Endothelial cell of umbilical vein (primary cell): ENCODE measurements around the gene IFI27. TPM values are rescaled to one million over a fixed set of nuclear protein-coding genes. Genes with fewer than 3 reads are reported as not detected.

ENCODE experiments used
- BruUV-seq: library from RNA; stranded (reverse); fragments of 400-500 nt; replicated peaks from 2 replicates; lab custom pipeline; 2021; lab: Mats Ljungman, UMichigan
- CTCF ChIA-PET: fragments of 300-600, 350-600 bp; sonication (Branson Sonifier 250); formaldehyde crosslinking; loops from one replicate; lab custom pipeline; 2021; ENCODE audit warnings: antibody characterized with exemption, inconsistent platforms; lab: Charles Lee
- POLR2A ChIA-PET: fragments of 300-600, 350-600 bp; sonication (Branson Sonifier 250); formaldehyde crosslinking; loops from one replicate; lab custom pipeline; 2021; ENCODE audit warnings: antibody characterized with exemption, inconsistent platforms; lab: Charles Lee
- DNase-seq: peaks from one replicate; pipeline ENCODE4 v3.0.0-alpha.2; 2011; ENCODE audit warnings: low read depth, low spot score
- FAIRE-seq: peaks from 2 replicates; lab custom pipeline; 2011; peaks lifted over from hg19 to GRCh38; lab: Jason Lieb, UNC
- H2AFZ ChIP-seq: 2 replicates; pipeline ENCODE4 v1.6.0; 2012; ENCODE audit warnings: low read depth, low read length, control low read depth, inconsistent platforms
- H3K27ac ChIP-seq: 2 replicates; pipeline ENCODE4 v1.5.1; 2011; ENCODE audit warnings: low read depth, mild to moderate bottlenecking, control low read depth, low read length, moderate library complexity; ENCODE audit not compliant: insufficient read depth
- H3K27me3 ChIP-seq, 2 experiments: 2 replicates each; pipeline versions ENCODE4 v1.6.0 to v1.6.1; 2011; ENCODE audit warnings: low read length in 2 of 2, mixed read lengths in 1 of 2; ENCODE audit not compliant: control insufficient read depth in 2 of 2, insufficient read depth in 2 of 2
- H3K36me3 ChIP-seq, 2 experiments: 2 replicates in 1 of 2; 3 replicates in 1 of 2; pipeline ENCODE4 v1.5.1; 2011; ENCODE audit warnings: low read length in 2 of 2, mild to moderate bottlenecking in 1 of 2, moderate library complexity in 1 of 2; ENCODE audit not compliant: control insufficient read depth in 2 of 2, insufficient read depth in 2 of 2; ENCODE audit errors: extremely low read depth in 1 of 2
- H3K4me1 ChIP-seq: 3 replicates; pipeline ENCODE4 v1.5.1; 2011; ENCODE audit warnings: mild to moderate bottlenecking, low read length; ENCODE audit not compliant: control insufficient read depth, insufficient read depth; ENCODE audit errors: extremely low read depth
- H3K4me2 ChIP-seq: 2 replicates; pipeline ENCODE4 v1.6.1; 2011; ENCODE audit warnings: low read length, control low read depth, mixed read lengths; ENCODE audit not compliant: insufficient read depth
- H3K4me3 ChIP-seq, 3 experiments: fragments of 200-600 bp in 1 of 3; sonication (generic), shearing (Covaris generic) in 1 of 3; replicated peaks in 1 of 3; 2 replicates each; pipeline ENCODE4 v1.5.1; 2011 to 2016; ENCODE audit warnings: control low read depth in 3 of 3, low read length in 3 of 3, mild to moderate bottlenecking in 2 of 3, inconsistent platforms in 1 of 3, low read depth in 1 of 3, moderate library complexity in 1 of 3; ENCODE audit not compliant: insufficient read depth in 1 of 3
- H3K79me2 ChIP-seq: 2 replicates; pipeline ENCODE4 v1.6.0; 2012; ENCODE audit warnings: low read length, inconsistent platforms; ENCODE audit not compliant: control insufficient read depth, insufficient read depth
- H3K9ac ChIP-seq: replicated peaks from 2 replicates; pipeline ENCODE3; 2011; ENCODE audit warnings: low read length, control low read depth; ENCODE audit not compliant: insufficient read depth; ENCODE audit errors: extremely low read depth
- H3K9me1 ChIP-seq: replicated peaks from 3 replicates; pipeline ENCODE4 v1.6.0; 2011; ENCODE audit warnings: mild to moderate bottlenecking, low read length; ENCODE audit not compliant: control insufficient read depth, insufficient read depth; ENCODE audit errors: extremely low read depth
- H3K9me3 ChIP-seq: replicated peaks from 2 replicates; pipeline ENCODE4 v1.5.1; 2012; ENCODE audit warnings: low read length, inconsistent platforms; ENCODE audit not compliant: control insufficient read depth, insufficient read depth
- H4K20me1 ChIP-seq: replicated peaks from 2 replicates; pipeline ENCODE3; 2011; ENCODE audit warnings: mild to moderate bottlenecking, low read length; ENCODE audit not compliant: control insufficient read depth, insufficient read depth; ENCODE audit errors: extremely low read depth
- EZH2 ChIP-seq: IDR thresholded peaks from 2 replicates; pipeline ENCODE4 v1.6.1; 2012; ENCODE audit warnings: borderline replicate concordance, low read depth, mild to moderate bottlenecking, moderate library complexity, low read length, inconsistent platforms; ENCODE audit not compliant: severe bottlenecking
- FOS ChIP-seq: IDR thresholded peaks from 2 replicates; pipeline ENCODE4 v1.6.1; 2011; ENCODE audit warnings: mild to moderate bottlenecking, low read length, moderate library complexity, borderline replicate concordance; ENCODE audit not compliant: insufficient read depth
- GATA2 ChIP-seq: IDR thresholded peaks from 2 replicates; pipeline ENCODE4 v1.7.0; 2011; ENCODE audit warnings: low read depth, mild to moderate bottlenecking, moderate library complexity, mixed read lengths, low read length; ENCODE audit not compliant: insufficient read length, insufficient read depth
- JUN ChIP-seq: IDR thresholded peaks from 2 replicates; pipeline ENCODE4 v1.6.1; 2011; ENCODE audit warnings: borderline replicate concordance, low read depth; ENCODE audit not compliant: insufficient read length, insufficient read depth
- MYC ChIP-seq: IDR thresholded peaks from one replicate; pipeline ENCODE4 v1.6.1; 2011; ENCODE audit warnings: mild to moderate bottlenecking, low read depth, low read length
- POLR2A ChIP-seq: IDR thresholded peaks from 2 replicates; pipeline ENCODE4 v1.6.1; 2012; ENCODE audit warnings: low read depth, mild to moderate bottlenecking, control low read depth, low read length
- POLR2AphosphoS5 ChIP-seq: IDR thresholded peaks from 2 replicates; pipeline ENCODE4 v1.6.1; 2012; ENCODE audit warnings: low read depth, mild to moderate bottlenecking, control low read depth, low read length, moderate library complexity; ENCODE audit not compliant: insufficient read depth
- dilution Hi-C: fragments of 300-500 bp; cut with MboI; formaldehyde crosslinking; loops from one replicate; pipeline ENCODE4 v1.15.0; 2019; ENCODE audit warnings: low sequenced_read_pairs; ENCODE audit not compliant: extremely low pct_ligation_motif_present
- intact Hi-C: fragments of 100-400 bp; cut with micrococcal nuclease; formaldehyde crosslinking; loops from one replicate; pipeline ENCODE4 v1.10.0; 2022
- polyA plus RNA-seq, 4 experiments: library from polyadenylated mRNA; depleted of rRNA in 3 of 4; stranded (reverse) in 3 of 4; unstranded in 1 of 4; fragments of >200 nt; gene quantifications; 2 replicates each; pipeline versions ENCODE4 v1.2.1 to v1.2.3, GENCODE V29; 2011 to 2012; ENCODE audit warnings: missing spikeins in 1 of 4
- total RNA-seq: library from RNA; stranded (reverse); gene quantifications from 2 replicates; pipeline ENCODE4 v1.2.3, GENCODE V29; 2021
- TF ChIP-seq, protein P1 (sequence below), 2 donors: IDR thresholded peaks; 1 replicate in 1 of 2; 2 replicates in 1 of 2; pipeline ENCODE4 v1.5.1; 2011; ENCODE audit warnings: low read length in 2 of 2, mild to moderate bottlenecking in 2 of 2, moderate library complexity in 2 of 2, control low read depth in 1 of 2, inconsistent platforms in 1 of 2, low read depth in 1 of 2; ENCODE audit not compliant: insufficient read depth in 1 of 2; ENCODE audit errors: extremely low read depth in 1 of 2
- TF ChIP-seq, protein P2 (sequence below): IDR thresholded peaks from 2 replicates; pipeline ENCODE4 v1.6.1; 2011; ENCODE audit not compliant: insufficient read depth, insufficient read length

The IFI27 gene
- total and polyA plus RNA-seq, 2 donors (not counting 3 experiments of a cell fraction or from before 2014, with no cell fraction given), result 126 to 1,265 TPM

- Histone ChIP-seq H3K27ac (no peak overlapping the region), H3K4me3 (no peak overlapping the region), H3K9me3 (no peaks in the 10 kb centered on the region), H3K4me1 (peaks cover 19% of the 10 kb centered on the region), H3K9me1 (no peaks in the 10 kb centered on the region), H2AFZ (no peak overlapping the region), H4K20me1 (no peaks in the 10 kb centered on the region), H3K79me2 (no peaks in the 10 kb centered on the region), H3K9ac (peak overlapping the region; percentile 75), H3K36me3 (no peaks in the 10 kb centered on the region), H3K4me2 (peak overlapping the region; percentile 83), H3K27me3 (no peaks in the 10 kb centered on the region)
- FAIRE-seq (no peak), DNase-seq (no peak)
- intact Hi-C loops, result loop anchor here (10.0 kb wide), 1 partner anchor 1055 kb away; no protein-coding TSS in a partner anchor
- dilution Hi-C loops, result no loop called here
- TF ChIP-seq, protein P1, sequence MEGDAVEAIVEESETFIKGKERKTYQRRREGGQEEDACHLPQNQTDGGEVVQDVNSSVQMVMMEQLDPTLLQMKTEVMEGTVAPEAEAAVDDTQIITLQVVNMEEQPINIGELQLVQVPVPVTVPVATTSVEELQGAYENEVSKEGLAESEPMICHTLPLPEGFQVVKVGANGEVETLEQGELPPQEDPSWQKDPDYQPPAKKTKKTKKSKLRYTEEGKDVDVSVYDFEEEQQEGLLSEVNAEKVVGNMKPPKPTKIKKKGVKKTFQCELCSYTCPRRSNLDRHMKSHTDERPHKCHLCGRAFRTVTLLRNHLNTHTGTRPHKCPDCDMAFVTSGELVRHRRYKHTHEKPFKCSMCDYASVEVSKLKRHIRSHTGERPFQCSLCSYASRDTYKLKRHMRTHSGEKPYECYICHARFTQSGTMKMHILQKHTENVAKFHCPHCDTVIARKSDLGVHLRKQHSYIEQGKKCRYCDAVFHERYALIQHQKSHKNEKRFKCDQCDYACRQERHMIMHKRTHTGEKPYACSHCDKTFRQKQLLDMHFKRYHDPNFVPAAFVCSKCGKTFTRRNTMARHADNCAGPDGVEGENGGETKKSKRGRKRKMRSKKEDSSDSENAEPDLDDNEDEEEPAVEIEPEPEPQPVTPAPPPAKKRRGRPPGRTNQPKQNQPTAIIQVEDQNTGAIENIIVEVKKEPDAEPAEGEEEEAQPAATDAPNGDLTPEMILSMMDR (IDR thresholded peaks at IDR 0.05; ENCODE audit: extremely low read depth in 1 of 2, insufficient read depth in 1 of 2, low read depth in 1 of 2, low read length in 2 of 2), result no peak
- TF ChIP-seq GATA2 (no peak), FOS (no peak), MYC (no peak), POLR2A (no peak), POLR2AphosphoS5 (no peak), EZH2 (no peak), JUN (no peak)
- TF ChIP-seq, protein P2, sequence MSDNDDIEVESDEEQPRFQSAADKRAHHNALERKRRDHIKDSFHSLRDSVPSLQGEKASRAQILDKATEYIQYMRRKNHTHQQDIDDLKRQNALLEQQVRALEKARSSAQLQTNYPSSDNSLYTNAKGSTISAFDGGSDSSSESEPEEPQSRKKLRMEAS, result no peak
- ChIA-PET CTCF (interaction anchor here (1.5 to 6.1 kb wide), 2 partner anchors 21 to 27 kb away, joined by 4 to 67 read pairs; partner anchors contain the start of gene IFI27L2), POLR2A (interaction anchor here (0.7 kb wide), 1 partner anchor 19 kb away, joined by 3 read pairs; no protein-coding TSS in a partner anchor)
- no TSS peak for BruUV-seq
Measured at GRCh38 chr14:94109915-94110250, 653 bp upstream of the IFI27 start.
